NCI-H82 (cell line): Measurements from ENCODE around the gene KMT2B.

Source experiments
- DNase-seq: peaks from one replicate; lab custom pipeline; 2025; lab: John Stamatoyannopoulos, UW

KMT2B gene

GRCh38 chr19:35740423-35741202, 22.8 kb downstream of the KMT2B start:
- peak; percentile 100 for DNase-seq

- no peak for DNase-seq
Observed at GRCh38 chr19:35741203-35741515, 23.4 kb downstream of the KMT2B start.

DNA sequence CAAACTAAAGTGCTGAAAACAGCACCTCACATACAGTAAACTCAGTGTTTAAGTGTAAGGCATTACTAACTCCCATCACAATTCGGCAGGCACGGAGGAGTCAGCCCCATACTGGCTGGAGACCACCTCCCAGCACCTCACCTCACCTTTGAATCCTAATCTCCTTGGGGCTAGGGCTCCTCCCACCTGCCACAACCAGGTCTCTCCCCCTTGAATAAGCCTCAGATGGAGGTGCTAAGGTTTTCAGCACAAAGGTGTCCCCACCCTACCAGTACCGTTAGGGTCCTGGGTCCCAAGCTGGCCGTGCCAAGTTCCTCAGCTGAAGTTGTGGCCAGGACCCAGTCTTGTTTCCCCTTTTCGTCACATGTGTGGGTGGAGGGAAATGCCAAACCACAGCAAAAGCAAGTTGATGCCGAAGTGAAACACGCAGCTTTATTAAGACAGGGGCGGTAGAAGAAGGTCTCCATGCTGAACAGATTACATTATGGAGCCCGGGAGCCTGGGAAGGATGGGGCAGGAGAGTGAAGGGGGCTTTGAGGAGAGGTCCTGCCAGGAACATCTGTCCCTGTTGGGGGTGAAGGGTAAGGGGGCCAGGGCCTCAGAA, 24.4 kb downstream of the KMT2B start, which contains the start of gene IGFLR1:
Gene IGFLR1, minus strand, starts transcription at position 332 of the 604 bp plus-strand sequence. CDS start 1,272 bp downstream, outside the sequence.
- peak; percentile 16 for DNase-seq

GRCh38 chr19:35743640-35744429, 26.0 kb downstream of the KMT2B start:
- no peak for DNase-seq

GRCh38 chr19:35744430-35745327, 26.9 kb downstream of the KMT2B start:
- DNase-seq: peak; percentile 99

DNA sequence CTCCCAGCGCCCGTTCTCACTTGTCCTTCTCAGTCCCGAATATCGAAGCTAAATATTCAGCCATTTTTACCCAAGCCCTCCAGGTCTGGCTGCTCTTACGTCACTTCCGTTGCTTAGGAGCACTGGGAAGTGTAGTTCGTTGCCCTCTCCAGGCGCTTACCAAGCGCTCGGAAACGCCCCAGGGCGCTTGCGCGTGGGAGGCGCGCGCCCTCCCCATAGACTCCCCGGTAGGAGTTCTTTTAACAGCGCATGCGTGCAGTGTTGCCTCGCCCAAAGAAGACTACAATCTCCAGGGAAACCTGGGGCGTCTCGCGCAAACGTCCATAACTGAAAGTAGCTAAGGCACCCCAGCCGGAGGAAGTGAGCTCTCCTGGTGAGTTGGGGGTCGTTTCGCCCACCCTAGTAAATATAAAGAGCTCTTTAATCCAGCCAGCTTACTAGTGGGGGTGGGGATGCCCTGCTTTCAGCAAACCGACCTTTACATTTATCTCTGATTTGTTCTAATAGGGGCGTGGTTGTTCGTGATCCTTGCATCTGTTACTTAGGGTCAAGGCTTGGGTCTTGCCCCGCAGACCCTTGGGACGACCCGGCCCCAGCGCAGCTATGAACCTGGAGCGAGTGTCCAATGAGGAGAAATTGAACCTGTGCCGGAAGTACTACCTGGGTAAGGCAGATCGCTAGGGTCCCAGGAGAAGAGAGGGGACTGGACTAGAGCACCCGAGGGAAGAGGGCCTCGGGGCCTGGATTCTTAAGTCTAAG, 27.7 kb downstream of the KMT2B start, which contains the start of the genes PSENEN and U2AF1L4:
Gene PSENEN, plus strand, starts transcription at position 324 of the 759 bp plus-strand sequence. Its CDS starts 280 bp downstream, at position 604.
Gene U2AF1L4, minus strand, starts transcription at position 91 of the 759 bp plus-strand sequence. Its CDS starts 27 bp downstream, at position 64.
- DNase-seq: peak; percentile 100

DNA sequence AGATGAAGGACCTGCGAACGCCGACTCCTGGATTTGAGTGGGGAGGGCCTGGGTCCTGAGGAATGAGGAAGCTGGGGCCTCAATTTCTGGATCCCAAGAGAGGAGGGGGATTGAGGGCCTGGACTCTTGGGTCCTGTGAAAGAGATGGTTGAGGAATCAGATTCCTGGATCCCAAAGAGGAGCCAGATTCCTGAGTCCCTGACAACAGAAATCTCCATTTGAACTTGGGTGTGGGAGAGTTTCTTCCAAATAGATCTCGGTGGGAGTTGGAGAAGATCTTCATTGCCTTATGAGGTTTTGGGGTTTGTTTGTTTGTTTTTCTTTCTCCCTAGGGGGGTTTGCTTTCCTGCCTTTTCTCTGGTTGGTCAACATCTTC, 28.3 kb downstream of the KMT2B start:
- no peak for DNase-seq

- DNase-seq: no peak
Observed at GRCh38 chr19:35746531-35746930, 28.7 kb downstream of the KMT2B start.

- peak; percentile 100 for DNase-seq
Observed at GRCh38 chr19:35748106-35749020, 30.6 kb downstream of the KMT2B start, which contains the start of gene LIN37. LIN37 (plus strand) TSS chr19:35748576; CDS start chr19:35748725, 149 bp downstream.

DNA sequence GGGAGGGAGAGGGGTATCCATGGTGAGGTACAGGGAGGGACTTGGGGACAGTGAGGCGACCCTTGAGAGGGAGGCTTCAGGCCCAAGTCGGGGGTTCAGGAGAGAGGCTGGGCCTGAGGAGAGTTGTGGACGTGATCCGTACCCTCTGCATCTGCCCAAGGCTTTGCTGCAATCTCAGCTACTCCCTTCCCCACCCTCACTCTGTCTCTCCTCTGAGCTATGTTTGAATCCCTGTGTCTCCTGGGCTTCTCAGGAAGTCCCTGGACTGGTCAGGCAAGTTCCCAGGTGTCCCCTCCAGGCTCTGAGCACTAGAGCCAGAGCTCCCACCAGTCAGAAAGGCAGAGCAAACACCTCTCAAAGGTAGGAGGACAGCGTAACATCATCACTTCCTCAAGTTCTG, 32.4 kb downstream of the KMT2B start:
- DNase-seq: no peak

GRCh38 chr19:35751839-35752745, 34.3 kb downstream of the KMT2B start:
- DNase-seq: no peak

DNA sequence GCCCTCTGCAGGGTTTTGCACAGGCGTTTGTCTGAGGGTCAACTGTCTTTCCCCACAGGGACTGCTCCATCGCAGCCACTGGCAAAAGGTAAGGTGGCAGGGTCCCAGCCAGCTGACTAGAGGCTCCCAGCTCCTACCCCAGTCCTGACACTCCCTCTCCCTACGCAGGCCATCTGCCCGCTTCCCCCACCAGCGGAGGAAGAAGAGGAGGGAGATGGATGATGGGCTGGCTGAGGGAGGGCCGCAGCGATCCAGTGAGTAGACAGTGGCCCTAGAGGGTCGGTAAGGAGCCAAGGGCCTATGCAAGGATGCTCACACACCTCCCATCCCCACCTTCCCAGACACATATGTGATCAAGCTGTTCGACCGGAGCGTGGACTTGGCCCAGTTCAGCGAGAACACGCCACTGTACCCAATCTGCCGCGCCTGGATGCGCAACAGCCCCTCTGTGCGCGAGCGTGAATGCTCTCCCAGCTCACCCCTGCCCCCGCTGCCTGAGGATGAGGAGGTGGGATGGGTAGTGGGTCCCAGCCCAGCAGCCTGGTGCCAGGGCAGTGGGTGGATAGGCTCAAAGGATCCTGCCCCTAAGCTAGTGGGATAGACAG, 35.0 kb downstream of the KMT2B start:
- no peak for DNase-seq

DNA sequence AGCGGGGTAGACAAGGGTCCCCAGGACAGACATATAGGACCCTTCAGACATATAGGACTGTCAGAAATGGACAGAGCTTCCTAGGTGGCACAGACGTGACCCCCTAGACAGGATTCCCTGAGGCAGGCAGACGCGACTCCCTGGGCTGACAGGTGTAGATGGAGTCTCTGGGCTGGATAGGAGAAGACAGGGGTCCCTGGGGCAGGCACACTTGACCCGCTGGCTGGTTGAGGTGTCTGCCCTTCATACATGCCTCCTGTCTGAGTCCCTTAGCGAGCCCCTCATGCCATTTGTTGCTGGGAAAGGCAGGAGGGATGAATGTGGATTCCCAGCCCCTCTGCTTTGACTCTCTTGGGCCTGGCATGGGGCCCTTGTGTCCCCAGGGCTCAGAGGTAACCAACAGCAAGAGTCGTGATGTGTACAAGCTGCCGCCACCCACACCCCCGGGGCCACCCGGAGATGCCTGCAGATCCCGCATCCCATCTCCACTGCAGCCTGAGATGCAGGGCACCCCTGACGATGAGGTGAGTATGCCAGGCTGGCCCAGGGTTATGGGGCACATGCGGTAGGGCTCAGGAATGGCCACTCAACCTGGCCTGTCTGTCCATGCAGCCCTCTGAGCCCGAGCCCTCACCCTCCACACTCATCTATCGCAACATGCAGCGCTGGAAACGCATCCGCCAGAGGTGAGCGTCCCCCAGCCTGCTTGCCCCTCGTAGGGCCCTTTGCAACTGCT, 36.0 kb downstream of the KMT2B start:
- DNase-seq: no peak

DNA sequence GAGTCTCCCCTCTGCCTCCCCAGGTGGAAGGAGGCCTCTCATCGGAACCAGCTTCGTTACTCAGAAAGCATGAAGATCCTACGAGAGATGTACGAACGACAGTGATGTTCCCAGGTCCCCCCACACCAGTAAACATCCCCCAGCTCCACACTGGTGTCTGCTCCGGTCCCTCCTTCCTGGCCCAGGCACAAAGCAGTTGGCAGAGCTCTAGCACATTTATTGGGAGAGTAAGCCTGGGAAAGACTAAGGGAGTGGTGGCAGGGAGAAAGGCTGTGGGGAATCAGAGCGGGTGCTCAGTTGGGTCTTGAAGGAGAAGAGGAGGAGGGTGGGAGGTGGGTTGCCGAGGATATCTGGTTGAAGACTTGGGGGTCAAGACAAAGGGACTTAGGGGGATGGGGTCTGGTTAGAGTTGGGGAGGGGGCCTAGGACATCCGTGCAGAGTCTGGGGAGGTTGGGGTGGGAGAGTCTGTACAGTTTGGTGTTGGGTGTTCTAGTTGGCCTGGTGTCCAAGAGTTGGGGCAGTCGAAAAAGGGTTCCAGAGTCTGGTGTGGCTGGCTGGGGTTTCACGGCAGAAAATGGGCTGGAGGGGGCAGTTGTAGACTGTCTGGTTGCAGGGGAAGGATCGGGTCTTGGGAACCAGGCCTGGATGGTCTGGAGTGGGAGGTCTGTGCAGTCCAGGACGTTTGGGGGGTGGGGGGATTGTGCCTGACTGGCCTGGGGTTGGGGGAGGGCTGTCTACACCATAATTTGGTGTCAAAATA, 36.7 kb downstream of the KMT2B start:
- DNase-seq: no peak

- DNase-seq: peak; percentile 88
Observed at GRCh38 chr19:35755131-35755549, 37.3 kb downstream of the KMT2B start.

DNA sequence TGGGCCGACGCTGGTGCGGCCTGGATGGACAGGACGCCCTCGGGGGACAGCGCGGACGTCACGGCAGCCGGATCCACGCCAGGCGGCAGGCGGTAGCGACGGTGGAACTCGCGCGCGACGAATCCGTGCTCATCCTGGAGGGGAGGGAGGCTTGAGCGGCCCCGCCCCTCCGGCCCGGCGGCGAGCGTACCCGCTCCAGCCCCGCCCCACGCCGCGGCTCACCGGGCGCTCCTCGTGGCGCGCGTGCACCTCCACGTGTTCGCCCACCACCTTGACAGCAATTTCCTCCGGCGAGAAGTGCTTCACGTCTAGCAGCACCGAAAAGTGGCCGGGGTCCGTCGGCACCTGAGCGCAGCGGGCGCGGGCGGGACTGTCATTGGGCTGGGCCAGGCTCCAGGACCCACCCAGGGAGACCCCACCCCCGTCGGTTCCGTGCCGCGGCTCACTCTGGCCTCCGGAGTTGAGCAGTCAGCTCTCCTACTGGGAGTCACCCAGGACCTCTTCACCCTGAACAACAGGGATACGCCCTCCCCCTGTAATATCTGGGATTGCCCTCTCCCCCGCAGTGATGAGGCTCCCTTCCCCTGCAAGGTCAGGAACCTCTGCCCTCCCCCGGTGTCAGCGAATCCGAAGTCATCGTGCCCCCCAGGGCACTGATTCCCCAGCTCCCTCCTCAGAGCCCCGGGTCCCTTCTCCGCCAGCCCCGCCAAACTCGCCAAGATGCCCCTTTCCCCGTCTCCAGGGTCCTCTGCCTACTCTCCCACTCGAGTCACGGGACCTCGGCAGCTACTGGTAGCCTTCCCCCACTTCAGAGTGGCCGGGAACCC, 38.0 kb downstream of the KMT2B start:
- DNase-seq: peak; percentile 81
